Activated naive CD4-positive, alpha-beta T cell (primary cell): ENCODE data around the gene PICK1.
A peak's percentile ranks its signal among the peaks of the same experiment; 100 is the strongest.
"Not testable (repeated sequence)": the region's sequence is repeated elsewhere in the genome, so short reads cannot be mapped to it uniquely, and the experiment has no call there.

Experiments
- DNase-seq, 4 experiments: peaks; one replicate each; lab custom pipeline; 2025; lab: John Stamatoyannopoulos, UW

The PICK1 gene

GRCh38 chr22:38114484-38115398 is 57.5 kb downstream of the PICK1 start:
- DNase-seq, result peak; percentile 35 to 76 (median 67)

DNA sequence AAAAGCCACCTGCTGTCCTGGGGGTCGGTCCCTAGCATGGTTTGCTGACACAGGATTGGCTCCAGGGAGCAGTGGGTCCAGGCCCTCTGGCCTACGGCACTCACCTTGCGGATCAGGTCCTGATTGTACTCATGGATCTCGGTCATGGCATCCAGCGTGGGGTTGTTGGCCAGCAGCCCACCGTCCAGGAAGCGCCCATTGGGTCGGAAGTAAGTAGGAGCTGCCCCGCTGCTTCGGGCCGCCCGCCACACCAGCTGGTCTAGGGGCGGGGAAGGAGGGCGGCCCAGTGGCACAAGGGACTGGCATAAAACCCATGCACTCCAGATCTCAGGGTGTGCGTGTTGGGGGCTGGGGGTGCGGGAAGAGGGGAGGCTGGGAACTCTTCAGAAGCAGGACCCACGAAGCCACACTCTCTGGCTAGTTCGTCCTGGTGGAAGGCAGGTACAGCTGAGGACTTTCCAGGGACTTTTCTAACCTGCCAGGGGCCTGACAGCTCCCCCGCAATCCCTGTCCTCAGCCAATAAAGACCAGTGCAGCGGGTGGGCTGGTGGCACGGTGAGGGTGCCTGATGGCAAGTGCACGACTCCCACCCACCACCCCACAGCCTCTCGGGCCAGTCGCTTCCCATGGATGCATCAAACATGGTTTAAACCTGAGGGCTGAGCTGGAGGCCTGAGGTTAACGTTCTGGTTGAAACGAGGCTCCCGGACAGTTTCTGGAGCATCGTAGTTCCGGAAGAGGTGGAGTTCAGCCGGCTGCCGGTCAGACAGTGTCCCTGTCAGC is 58.4 kb downstream of the PICK1 start:
- DNase-seq, result no peak

DNA sequence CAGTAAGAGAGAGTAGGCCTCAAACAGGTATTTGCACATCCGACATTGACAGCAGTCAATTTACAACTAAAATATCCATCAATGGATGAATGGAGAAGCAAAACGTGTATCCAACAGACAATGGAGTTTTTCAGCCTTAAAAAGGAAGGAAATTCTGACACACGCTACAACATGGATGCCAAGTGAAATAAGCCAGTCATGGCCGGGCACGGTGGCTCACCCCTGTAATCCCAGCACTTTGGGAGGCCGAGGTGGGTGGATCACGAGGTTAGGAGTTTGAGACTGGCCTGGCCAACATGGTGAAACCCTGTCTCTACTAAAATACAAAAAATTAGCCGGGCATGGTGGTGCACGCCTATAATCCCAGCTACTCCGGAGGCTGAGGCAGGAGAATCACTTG is 60.4 kb downstream of the PICK1 start:
- not testable (repeated sequence) for DNase-seq

- no peak for DNase-seq
Measured at GRCh38 chr22:38118182-38118581, 61.0 kb downstream of the PICK1 start.

DNA sequence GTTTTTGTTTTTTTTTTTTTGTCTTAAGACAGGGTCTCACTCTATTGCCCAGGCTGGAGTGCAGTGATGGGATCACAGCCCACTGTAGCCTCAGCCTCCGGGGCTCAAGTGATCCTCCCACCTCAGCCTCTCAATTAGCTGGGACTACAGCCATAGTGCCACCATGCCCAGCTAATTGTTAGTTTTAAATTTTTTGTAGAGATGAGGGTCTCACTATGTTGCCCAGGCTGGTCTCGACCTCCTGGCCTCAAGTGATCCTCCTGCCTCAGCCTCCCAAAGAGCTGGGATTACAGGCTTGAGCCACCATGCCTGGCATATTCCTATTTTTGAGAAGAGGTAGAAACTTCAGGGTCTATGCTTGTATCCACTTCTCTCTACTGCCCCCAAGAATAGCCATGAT is 61.5 kb downstream of the PICK1 start:
- not testable (repeated sequence) for DNase-seq

DNA sequence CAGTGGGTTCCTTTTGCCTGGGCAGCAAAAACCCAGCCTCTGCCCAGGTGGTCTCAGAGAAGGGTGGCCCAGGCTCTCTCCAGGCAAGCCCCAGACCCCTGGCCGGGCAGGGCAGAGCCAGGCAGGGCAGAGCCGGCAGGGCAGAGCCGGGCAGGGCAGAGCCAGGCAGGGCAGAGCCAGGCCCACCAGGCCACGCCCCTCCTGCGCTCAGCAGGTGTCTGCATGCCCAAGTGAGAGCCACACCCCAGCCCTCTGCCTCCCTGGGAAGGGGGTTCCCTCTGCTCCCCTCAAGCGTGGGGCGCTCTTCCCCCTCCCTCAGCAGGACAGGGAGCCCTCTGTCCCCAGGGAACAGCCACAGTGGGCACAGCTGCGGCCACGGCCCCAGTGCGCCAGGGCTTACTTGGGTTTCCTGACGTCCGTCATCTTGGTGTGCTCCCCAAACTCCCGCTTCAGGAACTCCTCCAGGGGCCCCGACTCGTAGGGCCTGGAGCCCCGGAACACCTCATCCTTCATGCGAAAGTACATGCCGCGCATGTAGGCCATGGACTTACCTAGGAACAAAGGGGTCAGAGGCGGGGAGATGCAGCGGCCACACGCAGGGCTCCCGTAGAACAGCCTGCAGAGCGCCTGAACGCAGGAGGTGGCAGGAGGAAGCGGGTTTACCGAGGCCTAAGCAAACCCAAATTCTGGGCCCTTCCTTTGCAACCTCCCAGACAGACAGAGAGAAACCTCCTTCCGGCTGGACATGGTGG is 63.3 kb downstream of the PICK1 start:
- DNase-seq, result no peak

- no peak for DNase-seq
Measured at GRCh38 chr22:38122616-38123015, 65.4 kb downstream of the PICK1 start.

DNA sequence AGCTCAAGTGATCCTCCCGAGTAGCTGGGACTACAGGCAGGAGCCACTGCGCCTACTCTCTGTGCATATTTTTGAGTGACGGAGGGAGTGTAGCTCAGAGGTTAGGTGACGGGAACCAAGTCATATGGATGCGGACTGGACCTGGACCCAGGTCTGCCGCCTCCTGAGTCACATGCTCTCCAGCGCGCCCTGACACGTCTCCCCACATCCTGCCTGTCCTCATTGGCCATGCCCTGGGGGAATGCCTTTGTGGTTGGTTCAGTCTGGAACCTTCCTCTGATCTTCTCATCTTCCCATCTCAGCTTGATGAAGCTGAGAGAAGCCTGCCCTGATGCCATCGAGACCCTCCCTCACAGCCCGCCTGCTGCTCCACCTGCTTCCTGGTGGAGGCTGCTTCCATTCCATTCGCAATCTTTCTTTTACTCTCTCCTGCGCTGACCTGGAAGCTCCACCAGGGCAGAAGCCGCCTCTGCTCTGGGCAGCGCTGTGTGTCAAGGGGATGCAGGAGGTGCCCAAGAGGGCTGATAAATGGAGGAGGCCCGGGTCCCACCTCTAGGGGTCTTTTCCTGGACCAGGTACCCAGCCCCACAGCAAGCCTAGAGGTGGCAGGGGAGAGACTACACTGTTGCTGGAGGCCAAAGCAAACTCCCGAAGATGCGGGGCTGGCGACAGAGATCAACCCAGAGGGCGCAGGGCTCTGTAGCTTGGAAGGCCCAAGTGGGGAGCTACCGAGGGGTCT is 67.2 kb downstream of the PICK1 start:
- DNase-seq, result no peak

GRCh38 chr22:38125038-38125610 is 67.9 kb downstream of the PICK1 start:
- no peak for DNase-seq
